ENCODE results near the gene TLE3.

TLE3 gene

DNA sequence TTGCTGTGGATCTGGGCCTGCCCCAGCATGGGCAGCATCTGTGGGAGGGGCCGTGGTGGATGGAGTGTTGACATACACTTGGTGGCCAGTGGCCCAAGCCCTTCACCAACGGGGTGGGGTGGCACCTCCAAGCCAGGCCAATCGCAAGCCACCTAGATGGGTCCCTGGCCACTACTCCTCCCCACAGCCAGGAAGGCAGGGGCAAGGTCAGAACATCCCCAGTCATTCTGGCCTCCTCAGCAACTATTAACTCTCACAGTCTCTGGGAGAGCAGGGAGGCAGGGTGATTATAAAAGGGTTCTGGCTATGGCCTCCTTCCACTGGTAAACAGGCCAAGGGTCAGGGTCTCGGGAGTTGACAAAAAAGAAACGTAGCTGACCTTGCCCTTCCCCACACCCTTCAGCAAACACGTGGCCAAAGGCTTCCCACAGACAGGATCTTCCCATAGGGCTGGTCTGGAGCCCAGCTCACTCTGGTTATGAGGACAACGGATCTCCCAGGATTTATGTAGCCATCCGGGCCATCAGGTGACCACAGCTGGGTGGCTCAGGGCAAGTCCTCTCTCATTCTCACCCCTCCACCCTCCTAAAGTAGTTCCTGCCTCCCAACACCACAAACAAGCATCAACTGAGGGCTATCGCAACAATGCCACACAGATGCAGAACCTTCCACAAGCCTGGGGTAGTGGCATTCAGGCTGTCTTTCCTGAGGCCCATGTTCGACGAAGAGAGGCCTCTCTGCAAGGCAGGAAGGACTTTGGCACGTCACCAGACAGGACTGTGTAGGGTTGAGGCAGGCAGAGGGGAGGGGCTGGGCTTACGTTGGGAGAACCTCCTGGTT lies 18.9 kb downstream of the TLE3 start:
- TF ChIP-seq POLR2A (IDR thresholded peaks at IDR 0.05; ENCODE audit: low read depth, low read length) = no peak
- DNase-seq (ENCODE audit: insufficient read length, low spot score) = no peak
- no peak for FAIRE-seq

DNA sequence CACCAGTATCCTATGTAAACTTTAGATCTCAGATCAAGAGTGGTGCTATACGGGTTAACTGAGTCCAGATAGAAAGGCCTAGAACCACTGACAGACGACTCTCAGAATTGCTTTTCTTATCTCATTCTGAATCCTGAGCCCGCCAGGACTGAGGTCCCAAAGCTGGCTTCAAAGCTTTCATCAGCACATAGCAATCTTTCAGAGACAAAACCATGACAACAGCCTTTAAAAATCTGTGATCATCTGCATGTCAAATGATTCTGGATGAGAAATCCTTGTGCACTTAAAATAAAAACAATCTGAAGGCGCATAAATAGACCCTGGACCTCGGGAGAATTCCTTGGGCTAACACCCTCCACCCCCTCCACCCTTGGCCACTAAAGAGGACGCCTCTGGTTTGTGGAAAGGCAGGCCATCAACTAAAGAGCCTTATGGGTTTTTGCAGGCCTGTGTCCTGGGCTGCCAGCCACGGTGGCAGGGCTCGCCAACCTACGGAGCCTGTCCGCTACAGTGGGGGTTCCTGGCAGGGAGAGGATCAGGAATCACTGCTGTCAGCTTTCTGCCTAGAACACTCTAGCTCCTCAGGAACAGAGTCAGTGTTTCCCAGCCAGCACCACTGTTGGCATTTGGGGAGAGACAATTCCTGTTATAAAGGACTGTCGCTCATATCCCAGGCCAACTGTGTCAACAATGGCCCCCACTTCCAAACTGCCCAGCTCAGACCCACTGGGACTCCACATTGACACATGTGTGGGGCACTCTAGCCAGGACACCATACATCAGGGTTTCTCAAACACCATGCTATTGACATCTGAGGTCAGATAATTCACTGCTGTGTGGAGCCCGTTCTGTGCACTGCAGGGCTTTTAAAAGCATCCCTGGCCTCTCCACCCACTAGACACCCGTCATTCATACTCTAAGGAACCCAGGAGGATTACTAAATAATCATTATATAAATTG lies 20.2 kb downstream of the TLE3 start:
- no peak for TF ChIP-seq POLR2A (IDR thresholded peaks at IDR 0.05; ENCODE audit: low read depth, low read length)
- DNase-seq (ENCODE audit: insufficient read length, low spot score) = no peak
- no peak for FAIRE-seq

DNA sequence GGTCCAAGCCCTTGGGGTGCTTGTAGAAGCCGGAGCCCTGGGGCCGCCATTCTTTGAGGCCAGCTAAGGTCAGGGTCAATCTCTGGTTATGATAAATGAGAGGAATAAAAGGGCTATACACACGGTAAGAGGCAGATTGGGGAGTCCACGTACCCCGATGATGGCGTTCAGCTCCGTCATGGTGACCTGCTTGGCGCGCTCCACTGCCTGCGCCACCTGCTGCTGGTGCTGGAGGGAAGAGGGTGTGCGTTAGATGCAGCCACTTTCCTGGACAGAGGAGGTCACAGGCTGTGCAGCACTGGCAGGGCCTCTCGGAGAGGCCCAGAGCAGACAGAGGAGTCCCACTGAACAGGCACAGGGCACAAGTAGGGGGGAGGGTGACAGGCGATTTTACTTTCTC lies 23.3 kb downstream of the TLE3 start:
- no peak for TF ChIP-seq POLR2A (IDR thresholded peaks at IDR 0.05; ENCODE audit: low read depth, low read length)
- no peak for FAIRE-seq
- DNase-seq (ENCODE audit: insufficient read length, low spot score) = no peak

DNA sequence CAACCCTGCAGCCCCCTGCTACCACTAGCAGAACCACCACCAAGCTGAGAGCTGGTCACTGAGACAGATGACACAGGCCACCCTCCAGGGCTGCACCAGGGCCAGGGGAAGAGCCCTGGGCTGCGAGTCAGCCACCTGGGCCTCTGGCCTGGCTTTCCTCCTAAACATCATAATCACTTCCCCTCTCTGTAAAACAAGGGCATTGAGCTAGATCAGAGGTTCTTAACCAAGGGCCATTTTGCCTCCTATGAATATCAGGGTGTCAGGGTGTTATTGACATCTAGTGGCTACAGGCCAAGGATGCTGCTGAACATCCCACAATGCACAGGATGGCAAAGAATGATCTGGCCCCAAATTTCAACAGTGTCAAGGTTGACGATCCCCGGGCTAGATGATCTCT lies 25.2 kb downstream of the TLE3 start:
- no peak for TF ChIP-seq POLR2A (IDR thresholded peaks at IDR 0.05; ENCODE audit: low read depth, low read length)
- no peak for DNase-seq (ENCODE audit: insufficient read length, low spot score)
- FAIRE-seq = no peak

DNA sequence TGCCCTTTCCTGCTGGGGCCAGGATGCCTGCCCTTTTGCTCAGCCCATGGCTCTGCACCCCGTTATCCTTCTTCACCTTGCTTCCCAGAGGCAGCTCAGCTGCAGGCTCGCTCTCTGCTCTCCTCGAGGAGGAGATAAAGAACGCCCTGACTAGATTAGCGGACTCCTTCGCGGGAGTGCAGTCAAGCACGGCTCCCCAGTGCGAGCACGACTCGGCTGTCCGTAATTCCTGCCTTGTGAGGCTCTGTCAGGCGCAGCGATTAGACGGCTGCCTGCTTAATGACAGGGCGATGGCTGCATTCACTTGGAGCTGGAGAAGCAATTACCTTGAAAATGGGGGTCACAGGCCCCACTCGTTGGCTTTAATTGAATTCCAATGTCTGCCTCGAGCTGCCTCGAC lies 25.9 kb downstream of the TLE3 start:
- FAIRE-seq (no peak), DNase-seq (ENCODE audit: insufficient read length, low spot score) (no peak)
- no peak for TF ChIP-seq POLR2A (IDR thresholded peaks at IDR 0.05; ENCODE audit: low read depth, low read length)

DNA sequence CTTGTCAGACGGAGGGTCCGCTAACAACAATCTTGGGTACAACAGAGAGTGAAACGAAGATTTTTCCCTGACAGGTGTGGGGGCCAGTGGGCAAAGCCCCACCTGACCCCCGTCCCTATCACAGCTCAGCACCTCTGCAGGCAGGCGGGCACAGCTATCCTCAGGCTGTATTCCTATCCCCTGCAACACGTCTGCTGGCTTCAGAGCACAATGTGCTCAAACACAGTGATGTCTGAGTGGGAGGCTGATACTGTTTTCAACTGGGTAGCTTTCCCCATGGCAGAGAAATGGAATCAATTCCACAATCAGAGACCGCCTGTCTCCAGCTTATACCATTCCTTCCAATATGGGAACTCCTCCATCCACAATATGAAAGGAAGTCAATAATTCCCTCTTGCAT lies 28.0 kb downstream of the TLE3 start:
- TF ChIP-seq POLR2A (IDR thresholded peaks at IDR 0.05; ENCODE audit: low read depth, low read length) = no peak
- FAIRE-seq (no peak), DNase-seq (ENCODE audit: insufficient read length, low spot score) (no peak)

DNA sequence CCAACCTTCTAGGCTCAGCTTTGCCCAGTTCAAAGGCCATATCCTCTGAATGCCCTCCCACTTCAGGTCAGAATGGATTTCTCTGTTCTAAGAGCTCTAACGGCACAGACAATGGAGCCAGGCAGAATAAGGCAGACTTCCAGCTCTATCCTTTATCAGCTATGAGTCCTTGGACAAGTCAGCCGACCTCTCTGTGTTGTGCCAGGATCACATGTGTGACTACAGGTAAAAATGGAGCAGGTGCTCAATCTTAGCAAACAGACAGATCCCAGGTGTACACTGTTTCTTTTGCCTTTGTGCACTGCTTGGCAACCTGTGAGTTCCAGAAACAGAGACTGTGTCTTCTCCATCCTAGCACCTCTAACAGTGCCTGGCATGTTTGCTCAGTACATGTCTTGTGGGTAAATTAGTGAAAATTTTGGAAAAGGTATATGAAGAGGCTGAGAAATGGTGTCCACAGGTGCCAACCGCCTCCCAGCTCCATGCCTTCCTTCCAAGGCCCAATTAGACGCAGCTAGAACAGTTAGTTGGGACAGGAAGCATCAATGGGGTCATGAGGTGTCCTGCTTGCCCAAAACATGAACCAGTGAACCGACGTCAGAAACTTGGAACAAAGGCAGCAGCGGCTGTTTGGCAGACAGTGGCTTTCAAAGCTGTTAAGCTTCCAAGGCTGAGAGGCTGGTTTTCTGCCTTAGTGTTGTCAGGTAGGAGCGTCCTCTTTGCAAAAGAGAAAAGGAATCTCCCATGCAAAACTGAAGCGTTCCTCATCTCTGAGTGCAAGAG lies 28.7 kb downstream of the TLE3 start:
- FAIRE-seq (no peak), DNase-seq (ENCODE audit: insufficient read length, low spot score) (no peak)
- TF ChIP-seq POLR2A (IDR thresholded peaks at IDR 0.05; ENCODE audit: low read depth, low read length) = no peak

DNA sequence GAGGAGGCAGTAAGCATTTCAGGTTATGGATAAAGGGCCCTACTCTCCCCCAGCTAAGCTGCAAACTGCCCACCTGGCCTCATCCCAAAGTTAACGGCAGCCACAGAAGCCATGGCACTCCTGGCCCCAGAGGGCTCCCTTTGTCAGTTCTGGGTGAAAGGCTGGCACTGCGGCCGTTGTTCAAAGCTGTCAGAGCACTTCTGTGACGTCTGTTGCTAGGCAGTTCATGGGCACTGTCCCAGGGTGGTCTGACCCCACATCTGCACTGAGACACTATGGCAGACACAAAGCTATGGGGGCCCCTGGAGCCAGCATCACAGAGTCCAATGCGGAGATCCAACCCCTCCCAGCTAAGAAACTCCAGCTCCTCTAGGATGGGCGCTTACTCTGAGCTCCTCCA lies 30.0 kb downstream of the TLE3 start:
- no peak for TF ChIP-seq POLR2A (IDR thresholded peaks at IDR 0.05; ENCODE audit: low read depth, low read length)
- FAIRE-seq (no peak), DNase-seq (ENCODE audit: insufficient read length, low spot score) (no peak)

DNA sequence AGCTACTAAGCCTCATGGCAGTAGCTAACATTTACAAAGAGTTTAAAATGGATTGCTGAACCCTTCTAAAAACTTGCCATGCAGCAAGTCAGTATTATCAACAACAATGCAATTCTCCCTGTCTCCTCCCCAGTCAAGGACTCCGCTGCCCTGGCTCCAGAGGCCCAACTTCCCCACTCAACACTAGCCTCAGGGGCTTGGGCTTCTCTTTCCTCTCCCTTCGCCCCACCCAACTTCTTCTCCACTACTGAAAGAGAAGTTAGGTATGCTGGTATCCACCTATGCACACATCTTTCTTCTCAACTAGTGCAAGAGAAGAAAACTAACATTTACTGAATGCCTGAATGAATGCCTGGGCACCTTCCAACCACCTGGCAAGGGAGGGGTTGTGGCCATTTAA lies 30.7 kb downstream of the TLE3 start:
- no peak for FAIRE-seq
- no peak for DNase-seq (ENCODE audit: insufficient read length, low spot score)
- no peak for TF ChIP-seq POLR2A (IDR thresholded peaks at IDR 0.05; ENCODE audit: low read depth, low read length)

DNA sequence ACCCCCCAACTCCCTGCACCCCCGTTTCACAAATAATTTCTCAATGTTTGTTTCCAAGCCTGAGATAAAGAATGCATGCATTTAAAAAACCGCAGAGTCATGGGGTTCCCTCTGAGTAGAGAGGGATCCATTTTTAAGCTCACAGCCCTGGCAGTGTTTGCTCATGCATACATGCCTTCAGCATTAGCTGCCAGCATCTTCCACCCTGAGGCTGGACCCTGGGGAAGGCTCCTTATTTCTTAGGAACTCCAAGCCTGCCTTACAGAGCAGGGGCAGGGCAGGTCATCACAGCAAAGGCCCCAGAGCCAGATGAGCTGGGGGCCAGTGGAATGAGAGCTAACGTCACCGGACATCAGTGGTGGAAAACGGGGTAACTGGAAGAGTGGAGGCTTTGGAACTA lies 31.3 kb downstream of the TLE3 start:
- FAIRE-seq = no peak
- no peak for TF ChIP-seq POLR2A (IDR thresholded peaks at IDR 0.05; ENCODE audit: low read depth, low read length)
- no peak for DNase-seq (ENCODE audit: insufficient read length, low spot score)

DNA sequence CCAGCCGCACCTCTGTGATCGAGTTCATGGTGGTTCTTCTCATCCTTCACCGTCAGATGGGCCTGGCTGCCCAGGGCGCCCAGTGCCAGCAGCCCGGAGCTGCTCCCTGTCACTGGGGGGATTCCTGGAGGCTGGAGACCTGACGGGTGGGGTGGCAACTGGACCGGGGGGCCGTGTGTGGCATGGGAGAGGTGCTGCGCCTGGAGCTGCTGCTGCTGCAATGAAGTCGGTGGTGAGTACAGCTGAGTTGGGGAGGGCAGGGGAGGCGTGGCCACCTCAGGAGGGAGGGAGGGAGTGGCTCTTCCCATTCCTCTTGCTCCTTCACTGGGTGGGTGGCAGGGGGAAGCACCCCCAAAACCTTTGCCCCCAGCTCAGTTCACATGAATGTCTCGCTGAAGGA lies 31.7 kb downstream of the TLE3 start:
- DNase-seq (ENCODE audit: insufficient read length, low spot score) = no peak
- FAIRE-seq = no peak
- no peak for TF ChIP-seq POLR2A (IDR thresholded peaks at IDR 0.05; ENCODE audit: low read depth, low read length)

DNA sequence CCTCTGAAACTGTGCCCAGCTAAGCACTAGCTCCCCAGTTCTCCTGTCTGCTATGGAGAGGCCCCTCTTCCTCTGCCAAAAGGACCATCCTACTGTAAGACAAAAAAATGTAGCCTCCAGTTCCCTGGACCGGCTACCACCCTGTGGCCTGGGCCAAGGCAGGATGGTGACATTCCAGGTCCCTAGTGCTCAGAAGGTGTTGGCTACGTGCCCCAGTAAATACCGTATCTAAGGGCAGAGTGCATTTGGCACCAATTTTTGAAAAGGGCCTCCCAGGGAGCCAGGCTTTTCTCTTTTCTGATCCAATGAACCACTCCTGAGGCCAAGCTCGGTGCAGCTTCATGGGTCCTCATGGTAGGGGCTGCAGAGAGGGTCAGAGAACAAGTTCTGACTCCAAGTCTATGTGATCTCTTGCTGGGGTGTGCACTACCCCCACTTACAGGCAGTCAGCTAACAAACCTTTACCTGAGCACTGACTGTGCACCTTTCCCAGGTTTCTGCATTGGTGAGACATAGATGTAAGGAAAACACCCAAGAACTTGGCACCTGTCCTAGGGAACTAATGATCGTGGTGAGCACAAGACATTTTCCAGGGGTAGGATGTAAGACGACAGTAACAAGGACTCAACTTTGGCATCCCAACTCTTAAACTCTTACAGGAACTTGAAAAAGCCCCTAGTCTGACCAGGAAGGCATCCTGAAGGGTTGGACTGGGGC lies 32.6 kb downstream of the TLE3 start:
- FAIRE-seq (no peak), DNase-seq (ENCODE audit: insufficient read length, low spot score) (no peak)
- no peak for TF ChIP-seq POLR2A (IDR thresholded peaks at IDR 0.05; ENCODE audit: low read depth, low read length)

DNA sequence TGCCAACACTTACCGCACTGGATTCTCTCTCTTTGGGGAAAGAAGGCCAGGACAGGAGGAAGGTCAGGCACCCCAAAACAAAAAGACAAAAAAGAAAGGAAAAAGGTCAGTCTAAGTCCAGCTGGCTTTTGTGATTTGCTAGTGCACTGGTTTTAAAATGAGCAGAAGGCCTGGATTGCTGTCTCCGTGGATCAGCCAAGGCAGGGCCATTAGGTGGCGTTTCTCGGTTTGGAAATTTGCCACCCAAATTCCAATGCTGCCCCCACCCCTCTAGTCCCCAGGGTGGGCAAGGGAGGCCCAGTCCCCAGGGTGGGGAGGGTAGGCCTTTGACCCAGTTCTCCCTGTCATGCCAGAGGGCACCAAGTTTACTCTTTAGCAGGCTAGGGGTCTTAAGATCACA lies 33.3 kb downstream of the TLE3 start:
- TF ChIP-seq POLR2A (IDR thresholded peaks at IDR 0.05; ENCODE audit: low read depth, low read length) = no peak
- FAIRE-seq = no peak
- no peak for DNase-seq (ENCODE audit: insufficient read length, low spot score)

Measured in H54 (cell line).